KMS-11 (cell line): Measurements from ENCODE around the gene PRR12.

ENCODE experiments used
- H2AFZ ChIP-seq: fragments of 200-600 bp; sonication (generic); 2 replicates; pipeline ENCODE4 v1.6.1; 2016; ENCODE audit warnings: antibody characterized with exemption, mixed run types, low read depth
- H3K27ac ChIP-seq: fragments of 200-600 bp; sonication (generic); 2 replicates; pipeline ENCODE4 v1.6.1; 2016; ENCODE audit warnings: mild to moderate bottlenecking, mixed run types
- H3K27me3 ChIP-seq: fragments of 200-600 bp; sonication (generic); 2 replicates; pipeline ENCODE4 v1.6.1; 2017; ENCODE audit warnings: mild to moderate bottlenecking, low read depth, mixed run types, moderate library complexity; ENCODE audit not compliant: insufficient read depth
- H3K36me3 ChIP-seq: fragments of 200-600 bp; sonication (generic); 2 replicates; pipeline ENCODE4 v1.6.1; 2017; ENCODE audit warnings: mild to moderate bottlenecking, mixed run types; ENCODE audit not compliant: insufficient read depth
- H3K4me1 ChIP-seq: fragments of 200-600 bp; sonication (generic); 2 replicates; pipeline ENCODE4 v1.6.1; 2016; ENCODE audit warnings: mild to moderate bottlenecking, low read depth, mixed run types; ENCODE audit not compliant: poor library complexity, severe bottlenecking
- H3K4me2 ChIP-seq: fragments of 200-600 bp; sonication (generic); 2 replicates; pipeline ENCODE4 v1.7.0; 2016; ENCODE audit warnings: mild to moderate bottlenecking, mixed run types
- H3K4me3 ChIP-seq: fragments of 200-600 bp; sonication (generic); IDR thresholded peaks from 2 replicates; pipeline ENCODE4 v1.6.1; 2017; ENCODE audit warnings: low read depth, low read length, mixed read lengths; ENCODE audit not compliant: insufficient read depth
- H3K79me2 ChIP-seq: fragments of 200-600 bp; sonication (generic); 2 replicates; pipeline ENCODE4 v1.6.1; 2016; ENCODE audit warnings: low read depth, mixed run types; ENCODE audit not compliant: insufficient read depth
- H3K9ac ChIP-seq: fragments of 200-600 bp; sonication (generic); 2 replicates; pipeline ENCODE4 v1.6.1; 2016; ENCODE audit warnings: mild to moderate bottlenecking, mixed run types
- H4K20me1 ChIP-seq: fragments of 200-600 bp; sonication (generic); 2 replicates; pipeline ENCODE4 v1.6.1; 2016; ENCODE audit warnings: mild to moderate bottlenecking, mixed run types; ENCODE audit not compliant: insufficient read depth
- CTCF ChIP-seq: fragments of 200-600 bp; sonication (generic); conservative IDR thresholded peaks from 2 replicates; pipeline ENCODE4 v1.6.1; 2017; ENCODE audit warnings: low read depth, mild to moderate bottlenecking, antibody characterized with exemption, low read length, moderate library complexity, mixed read lengths

The PRR12 gene

GRCh38 chr19:49556412-49557398 lies 34.3 kb upstream of the PRR12 start:
- TF ChIP-seq CTCF, result no peak
- Histone ChIP-seq H3K79me2 (no peaks in the 10 kb centered on the region), H3K9ac (no peak overlapping the region), H2AFZ (no peak overlapping the region), H4K20me1 (no peaks in the 10 kb centered on the region), H3K4me1 (peaks cover 10% of the 10 kb centered on the region), H3K4me3 (no peak overlapping the region), H3K4me2 (no peak overlapping the region), H3K36me3 (no peaks in the 10 kb centered on the region), H3K27ac (no peak overlapping the region), H3K27me3 (no peaks in the 10 kb centered on the region)

GRCh38 chr19:49557641-49558325 lies 33.2 kb upstream of the PRR12 start:
- Histone ChIP-seq H3K4me2 (no peak overlapping the region), H3K9ac (no peak overlapping the region), H3K4me1 (peaks cover 14% of the 10 kb centered on the region), H3K79me2 (no peaks in the 10 kb centered on the region), H3K4me3 (no peak overlapping the region), H3K36me3 (no peaks in the 10 kb centered on the region), H3K27ac (no peak overlapping the region), H3K27me3 (no peaks in the 10 kb centered on the region), H2AFZ (no peak overlapping the region), H4K20me1 (no peaks in the 10 kb centered on the region)
- no peak for TF ChIP-seq CTCF

- Histone ChIP-seq H3K4me1 (peaks cover 21% of the 10 kb centered on the region), H3K79me2 (peaks cover 5% of the 10 kb centered on the region; the same call in 1 of the 2 replicates), H2AFZ (no peak overlapping the region), H3K27ac (no peak overlapping the region), H3K36me3 (no peaks in the 10 kb centered on the region), H3K4me2 (no peak overlapping the region), H3K27me3 (no peaks in the 10 kb centered on the region), H4K20me1 (no peaks in the 10 kb centered on the region), H3K9ac (no peak overlapping the region), H3K4me3 (no peak overlapping the region)
- no peak for TF ChIP-seq CTCF
Measured at GRCh38 chr19:49558591-49558990, 32.4 kb upstream of the PRR12 start.

- no peak for TF ChIP-seq CTCF
- Histone ChIP-seq H3K4me3 (no peak overlapping the region), H3K79me2 (peaks cover 12% of the 10 kb centered on the region; the same call in 1 of the 2 replicates), H3K27me3 (no peaks in the 10 kb centered on the region), H3K36me3 (no peaks in the 10 kb centered on the region), H3K4me2 (no peak overlapping the region), H3K9ac (no peak overlapping the region), H2AFZ (no peak overlapping the region), H4K20me1 (no peaks in the 10 kb centered on the region), H3K27ac (no peak overlapping the region), H3K4me1 (peaks cover 27% of the 10 kb centered on the region)
Measured at GRCh38 chr19:49559443-49559842, 31.5 kb upstream of the PRR12 start.
